A673 (cell line): ENCODE data around the gene MTAP. TPM values are rescaled to one million over a fixed set of nuclear protein-coding genes. Genes with fewer than 3 reads are reported as not detected.

Experiments
- BruUV-seq: library from RNA; stranded (reverse); fragments of 400-500 nt; replicated peaks from 2 replicates; lab custom pipeline; 2021; lab: Mats Ljungman, UMichigan
- CTCF ChIA-PET: fragments of 300-600 bp; sonication (Branson Sonifier 250); formaldehyde crosslinking; loops from one replicate; lab custom pipeline; 2022; ENCODE audit warnings: antibody characterized with exemption; lab: Charles Lee
- POLR2A ChIA-PET: fragments of 300-600 bp; sonication (Branson Sonifier 250); formaldehyde crosslinking; loops from one replicate; lab custom pipeline; 2022; ENCODE audit warnings: antibody characterized with exemption; ENCODE audit not compliant: low non-redundant PET; lab: Charles Lee
- DNase-seq: peaks from one replicate; pipeline ENCODE4 v3.0.0-alpha.2; 2015; ENCODE audit warnings: low spot score
- H3K27ac ChIP-seq: fragments of 200-600 bp; sonication (generic); 2 replicates; pipeline ENCODE4 v1.5.1; 2016; ENCODE audit warnings: mixed run types, low read depth, mild to moderate bottlenecking, mixed read lengths, antibody characterized with exemption, low read length; ENCODE audit not compliant: poor library complexity, severe bottlenecking
- H3K27me3 ChIP-seq: fragments of 200-600 bp; sonication (generic); replicated peaks from 2 replicates; pipeline ENCODE4 v1.6.1; 2017; ENCODE audit warnings: mixed run types, low read depth, mild to moderate bottlenecking, mixed read lengths, antibody characterized with exemption, low read length; ENCODE audit not compliant: insufficient read depth, poor library complexity
- H3K36me3 ChIP-seq: fragments of 200-600 bp; sonication (generic); 2 replicates; pipeline ENCODE4 v1.6.1; 2016; ENCODE audit warnings: mixed run types, mild to moderate bottlenecking, mixed read lengths, antibody characterized with exemption, low read length; ENCODE audit not compliant: insufficient read depth, poor library complexity, severe bottlenecking
- H3K4me1 ChIP-seq: fragments of 200-600 bp; sonication (generic); 2 replicates; pipeline ENCODE4 v1.6.1; 2017; ENCODE audit warnings: mixed run types, mild to moderate bottlenecking, mixed read lengths, antibody characterized with exemption, low read length; ENCODE audit not compliant: insufficient read depth, poor library complexity, severe bottlenecking
- H3K4me3 ChIP-seq: fragments of 200-600 bp; sonication (generic); 2 replicates; pipeline ENCODE4 v1.5.1; 2016; ENCODE audit warnings: low read depth, mixed run types, mild to moderate bottlenecking, mixed read lengths, low read length; ENCODE audit not compliant: poor library complexity, severe bottlenecking
- H3K9me3 ChIP-seq: fragments of 200-600 bp; sonication (generic); 2 replicates; pipeline ENCODE4 v1.6.1; 2016; ENCODE audit warnings: mixed run types, low read depth, mild to moderate bottlenecking, mixed read lengths, antibody characterized with exemption, low read length; ENCODE audit not compliant: poor library complexity, severe bottlenecking
- EZH2 ChIP-seq: fragments of 200-600 bp; sonication (generic); IDR thresholded peaks from 2 replicates; pipeline ENCODE4 v1.6.1; 2017; ENCODE audit warnings: borderline replicate concordance, low read depth, mild to moderate bottlenecking, mixed read lengths, antibody characterized with exemption, low read length; ENCODE audit not compliant: poor library complexity, severe bottlenecking
- intact Hi-C: fragments of 100-400 bp; cut with micrococcal nuclease; formaldehyde crosslinking; loops from one replicate; pipeline ENCODE4 v1.10.0; 2022; ENCODE audit not compliant: unreplicated experiment
- total RNA-seq: library from RNA; stranded (reverse); gene quantifications from 2 replicates; pipeline ENCODE4 v1.2.3, GENCODE V29; 2021
- TF ChIP-seq, protein P1 (sequence below): fragments of 300-800, 200-600 bp; sonication (generic); conservative IDR thresholded peaks from 2 replicates; pipeline ENCODE4 v1.5.1; 2017; ENCODE audit warnings: low read depth, mild to moderate bottlenecking, antibody characterized with exemption, low read length, moderate library complexity, mixed read lengths

The MTAP gene
- total RNA-seq, 1 experiment from 2014 or later: 39.2 TPM

DNA sequence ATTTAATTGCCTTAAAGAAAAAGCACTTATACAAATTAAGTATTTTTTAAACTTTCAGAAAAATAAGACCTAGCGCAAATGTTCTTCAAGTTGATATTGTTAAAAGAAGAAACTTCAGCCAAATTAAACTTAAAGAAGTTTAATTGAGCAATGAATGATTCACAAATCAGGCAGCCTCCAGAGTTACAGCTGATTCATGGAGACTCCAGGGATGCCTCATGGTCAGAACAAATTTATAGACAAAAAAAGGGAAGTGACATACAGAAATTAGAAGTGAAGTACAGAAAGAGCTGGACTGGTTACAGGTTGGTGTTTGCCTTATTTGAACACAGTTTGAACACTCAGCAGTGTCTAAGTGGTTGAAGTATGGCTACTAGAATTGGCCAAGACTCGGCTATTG, 131.4 kb downstream of the MTAP start:
- Histone ChIP-seq H3K27me3 (no peaks in the 10 kb centered on the region), H3K27ac (no peak overlapping the region), H3K9me3 (no peaks in the 10 kb centered on the region), H3K36me3 (no peaks in the 10 kb centered on the region), H3K4me3 (no peak overlapping the region), H3K4me1 (no peaks in the 10 kb centered on the region)
- ChIA-PET CTCF (no interaction called here), POLR2A (no interaction called here)
- BruUV-seq: no TSS peak
- DNase-seq: no peak
- intact Hi-C loops: no loop called here
- TF ChIP-seq, protein P1, sequence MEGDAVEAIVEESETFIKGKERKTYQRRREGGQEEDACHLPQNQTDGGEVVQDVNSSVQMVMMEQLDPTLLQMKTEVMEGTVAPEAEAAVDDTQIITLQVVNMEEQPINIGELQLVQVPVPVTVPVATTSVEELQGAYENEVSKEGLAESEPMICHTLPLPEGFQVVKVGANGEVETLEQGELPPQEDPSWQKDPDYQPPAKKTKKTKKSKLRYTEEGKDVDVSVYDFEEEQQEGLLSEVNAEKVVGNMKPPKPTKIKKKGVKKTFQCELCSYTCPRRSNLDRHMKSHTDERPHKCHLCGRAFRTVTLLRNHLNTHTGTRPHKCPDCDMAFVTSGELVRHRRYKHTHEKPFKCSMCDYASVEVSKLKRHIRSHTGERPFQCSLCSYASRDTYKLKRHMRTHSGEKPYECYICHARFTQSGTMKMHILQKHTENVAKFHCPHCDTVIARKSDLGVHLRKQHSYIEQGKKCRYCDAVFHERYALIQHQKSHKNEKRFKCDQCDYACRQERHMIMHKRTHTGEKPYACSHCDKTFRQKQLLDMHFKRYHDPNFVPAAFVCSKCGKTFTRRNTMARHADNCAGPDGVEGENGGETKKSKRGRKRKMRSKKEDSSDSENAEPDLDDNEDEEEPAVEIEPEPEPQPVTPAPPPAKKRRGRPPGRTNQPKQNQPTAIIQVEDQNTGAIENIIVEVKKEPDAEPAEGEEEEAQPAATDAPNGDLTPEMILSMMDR: no peak
- no peak for TF ChIP-seq EZH2

DNA sequence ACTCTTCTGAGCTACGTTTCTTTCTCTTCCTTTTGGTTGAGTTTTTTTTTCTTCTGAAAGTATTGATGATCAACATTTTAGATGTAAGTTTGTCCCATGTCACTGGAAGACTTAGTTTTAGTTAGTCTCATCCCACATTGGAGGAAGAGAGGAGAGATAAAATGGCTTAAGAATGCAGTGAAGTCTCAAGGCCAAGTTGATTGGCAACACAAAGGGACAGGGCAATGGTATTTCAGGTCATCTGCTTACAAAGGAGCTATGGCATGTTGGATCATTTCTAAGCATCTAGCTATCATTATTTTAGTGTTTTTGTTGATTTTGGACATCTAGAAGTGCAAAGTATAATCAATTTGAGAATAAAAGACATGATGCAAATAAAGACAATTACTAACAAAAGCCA, 133.2 kb downstream of the MTAP start:
- Histone ChIP-seq H3K36me3 (no peaks in the 10 kb centered on the region), H3K4me3 (no peak overlapping the region), H3K27ac (no peak overlapping the region), H3K4me1 (no peaks in the 10 kb centered on the region), H3K27me3 (no peaks in the 10 kb centered on the region), H3K9me3 (no peaks in the 10 kb centered on the region)
- no peak for DNase-seq
- no TSS peak for BruUV-seq
- intact Hi-C loops: no loop called here
- CTCF ChIA-PET: no interaction called here
- POLR2A ChIA-PET: no interaction called here
- no peak for TF ChIP-seq EZH2
- TF ChIP-seq, protein P1: no peak

DNA sequence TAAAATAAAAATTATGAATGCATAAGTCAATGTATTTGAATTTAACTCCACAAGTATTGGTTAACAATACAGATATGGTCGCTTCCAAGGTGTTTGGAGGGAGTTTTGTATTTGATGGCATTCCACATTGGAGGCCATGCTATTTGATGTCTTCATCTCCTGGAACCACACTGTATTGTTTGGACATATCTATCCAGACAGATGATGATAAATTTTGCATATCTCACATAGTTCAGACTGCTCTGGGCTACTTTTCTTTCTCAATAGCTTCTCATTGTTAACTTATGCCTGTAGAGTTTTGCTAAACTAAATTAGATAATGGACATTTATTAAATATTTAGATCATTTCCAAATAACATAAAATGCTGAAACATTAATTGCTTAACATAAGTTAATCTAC, 133.7 kb downstream of the MTAP start:
- intact Hi-C loops: no loop called here
- Histone ChIP-seq H3K4me3 (no peak overlapping the region), H3K27ac (no peak overlapping the region), H3K4me1 (no peaks in the 10 kb centered on the region), H3K27me3 (no peaks in the 10 kb centered on the region), H3K36me3 (no peaks in the 10 kb centered on the region), H3K9me3 (no peaks in the 10 kb centered on the region)
- ChIA-PET CTCF (no interaction called here), POLR2A (no interaction called here)
- DNase-seq: no peak
- BruUV-seq: no TSS peak
- TF ChIP-seq, protein P1: no peak
- no peak for TF ChIP-seq EZH2
